Fibroblast of lung (primary cell): ENCODE results near the gene MAP3K7CL.

Experiments
- CTCF ChIP-seq, 2 donors: IDR thresholded peaks in 1 of 2; conservative IDR thresholded peaks in 1 of 2; 1 replicate in 1 of 2; 2 replicates in 1 of 2; pipeline ENCODE4 v1.5.1; 2011 to 2012; ENCODE audit warnings: low read length in 2 of 2, control low read depth in 1 of 2, inconsistent platforms in 1 of 2, low read depth in 1 of 2, mild to moderate bottlenecking in 1 of 2
- EZH2 ChIP-seq: IDR thresholded peaks from 2 replicates; pipeline ENCODE4 v1.5.1; 2012; ENCODE audit warnings: low read length, control low read depth, mild to moderate bottlenecking; ENCODE audit errors: missing control alignments

GRCh38 chr21:29170944-29171343 lies 40.5 kb downstream of the MAP3K7CL start:
- TF ChIP-seq CTCF (conservative IDR thresholded peaks at IDR 0.05 in 1 of 2, IDR thresholded peaks at IDR 0.05 in 1 of 2; ENCODE audit: low read depth in 1 of 2, low read length in 2 of 2): no peak
- TF ChIP-seq EZH2: no peak
